NCI-H2227 (cell line): ENCODE data around the gene VIPR2.
A peak's percentile ranks its signal among the peaks of the same experiment; 100 is the strongest.
"Not testable (repeated sequence)": the region's sequence is repeated elsewhere in the genome, so short reads cannot be mapped to it uniquely, and the experiment has no call there.

Experiments
- DNase-seq: peaks from one replicate; lab custom pipeline; 2025; ENCODE audit not compliant: unreplicated experiment; lab: John Stamatoyannopoulos, UW

The VIPR2 gene

DNA sequence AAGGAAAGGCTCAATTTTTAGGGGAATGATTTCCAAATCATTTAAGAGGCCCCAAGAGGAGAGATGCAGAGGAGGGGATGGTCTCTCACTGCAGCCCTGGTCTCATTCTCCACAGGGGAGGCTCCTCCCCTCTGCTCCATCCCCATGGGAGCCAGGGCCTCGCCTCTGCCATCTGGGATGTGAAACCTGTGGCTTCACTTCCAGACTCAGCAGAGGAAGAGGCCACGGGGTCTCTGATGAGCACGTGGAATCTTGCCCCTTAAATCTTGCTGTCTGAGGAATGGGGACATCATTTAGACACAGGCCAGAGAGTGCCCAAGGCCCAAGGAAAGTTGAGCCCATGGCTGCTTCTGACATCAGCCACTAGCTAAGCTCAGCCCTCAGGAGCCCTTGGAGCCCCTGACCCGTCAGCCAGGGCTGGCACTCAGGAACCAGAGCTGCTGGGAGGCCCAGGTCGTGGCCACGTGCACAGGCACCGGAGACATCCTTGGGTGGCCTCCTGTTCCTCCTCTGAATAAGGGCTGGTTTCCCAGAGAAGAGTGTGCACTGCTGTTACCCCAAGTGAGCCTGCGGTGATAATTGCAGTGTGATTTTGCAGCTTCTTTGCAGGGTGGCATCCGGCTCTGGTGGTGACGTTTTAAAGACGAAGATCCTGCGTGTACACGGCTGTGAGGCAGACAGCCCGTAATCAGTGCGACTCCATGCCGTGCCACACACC is 50.5 kb downstream of the VIPR2 start:
- peak; percentile 51 for DNase-seq

GRCh38 chr7:159093351-159093971 is 51.2 kb downstream of the VIPR2 start:
- no peak for DNase-seq

DNA sequence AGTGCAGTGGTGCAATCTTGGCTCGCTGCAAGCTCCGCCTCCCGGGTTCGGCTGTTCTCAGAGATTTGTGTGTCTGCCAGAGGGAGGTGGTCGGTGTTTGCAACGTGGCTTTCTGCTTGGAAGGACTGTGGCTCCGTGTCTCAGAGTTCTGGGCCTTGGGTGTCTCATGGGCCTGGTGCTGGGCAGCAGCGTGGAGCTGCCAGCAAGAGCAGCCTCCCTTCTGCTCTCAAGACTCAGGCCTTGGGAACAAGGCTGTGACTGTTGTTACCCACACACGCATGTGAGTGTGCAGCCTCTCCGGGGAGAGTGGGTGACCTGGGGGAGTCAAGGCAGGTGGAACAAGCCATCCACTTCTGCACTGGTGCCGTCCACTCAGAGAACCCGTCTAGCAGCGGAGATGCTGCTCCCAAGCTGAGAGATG is 52.0 kb downstream of the VIPR2 start:
- DNase-seq, result no peak

GRCh38 chr7:159091480-159092475 is 52.9 kb downstream of the VIPR2 start:
- DNase-seq, result no peak

- DNase-seq, result no peak
These were observed 53.6 kb downstream of the VIPR2 start for GRCh38 chr7:159091041-159091440.

DNA sequence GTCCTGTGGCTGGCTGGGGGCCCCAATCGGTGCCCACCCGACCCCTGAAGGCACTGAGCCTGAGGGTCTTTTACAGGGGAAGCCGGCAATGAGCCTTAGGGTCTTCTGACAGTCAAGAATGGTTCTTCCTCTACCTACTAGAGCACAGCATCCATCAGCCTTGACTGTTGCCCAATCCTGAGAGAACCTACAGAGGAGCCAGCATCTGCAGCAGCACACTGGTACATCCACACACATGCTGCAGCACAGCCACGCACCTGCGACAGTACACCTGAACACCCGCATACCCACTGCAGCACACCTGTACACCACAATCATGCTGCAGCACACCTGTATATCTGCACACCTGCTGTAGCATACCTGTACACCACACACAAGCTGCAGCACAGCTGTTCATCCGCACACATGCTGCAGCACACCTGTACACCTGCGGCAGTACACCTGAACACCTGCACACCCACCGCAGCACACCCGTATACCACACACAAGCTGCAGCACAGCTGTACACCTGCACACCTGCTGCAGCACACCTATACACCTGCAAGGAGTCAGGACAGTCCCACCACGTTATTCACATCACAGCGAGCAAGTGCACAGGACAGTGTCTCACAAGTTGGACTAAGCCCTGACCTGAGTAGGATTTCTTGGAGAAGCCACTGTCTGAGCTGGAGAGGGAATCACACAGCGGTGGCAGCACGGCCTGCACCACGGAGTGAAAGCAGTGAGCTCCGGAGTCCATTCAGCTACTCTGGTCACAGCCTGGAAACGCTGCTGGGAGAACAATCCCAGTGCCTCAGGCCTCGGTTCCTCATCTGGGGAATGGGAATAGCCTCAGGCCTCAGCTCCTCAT is 56.4 kb downstream of the VIPR2 start:
- DNase-seq, result no peak

DNA sequence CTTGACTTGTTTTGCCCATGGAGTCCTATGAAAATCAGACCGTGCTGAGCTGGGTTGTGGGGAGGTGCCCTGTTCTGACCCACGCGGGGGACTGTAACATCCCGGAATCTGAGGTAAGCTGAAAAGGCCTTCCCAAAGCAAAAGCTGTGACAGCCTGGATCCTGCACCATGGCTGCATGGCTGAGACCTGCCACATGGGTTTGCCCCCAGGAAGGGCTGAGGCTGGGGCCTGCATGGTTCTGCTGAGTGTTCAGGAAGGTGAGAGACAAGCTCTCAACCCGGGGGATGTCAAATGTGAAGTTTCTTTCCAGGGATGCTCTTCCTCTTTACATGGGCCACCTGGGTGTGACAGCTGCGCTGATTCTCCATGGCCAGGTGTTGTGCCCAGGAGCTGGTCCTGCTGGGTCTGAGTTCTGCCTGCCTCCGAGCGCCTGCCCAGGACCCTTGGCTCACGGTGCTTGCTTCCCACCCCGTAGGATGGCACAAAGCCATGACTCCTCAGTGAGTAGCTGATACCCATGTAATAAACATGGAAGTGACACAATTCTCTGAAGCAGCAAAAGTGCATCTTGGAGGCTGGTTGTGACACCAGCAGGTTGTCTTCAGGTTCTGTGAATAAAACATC is 58.3 kb downstream of the VIPR2 start:
- DNase-seq, result no peak

DNA sequence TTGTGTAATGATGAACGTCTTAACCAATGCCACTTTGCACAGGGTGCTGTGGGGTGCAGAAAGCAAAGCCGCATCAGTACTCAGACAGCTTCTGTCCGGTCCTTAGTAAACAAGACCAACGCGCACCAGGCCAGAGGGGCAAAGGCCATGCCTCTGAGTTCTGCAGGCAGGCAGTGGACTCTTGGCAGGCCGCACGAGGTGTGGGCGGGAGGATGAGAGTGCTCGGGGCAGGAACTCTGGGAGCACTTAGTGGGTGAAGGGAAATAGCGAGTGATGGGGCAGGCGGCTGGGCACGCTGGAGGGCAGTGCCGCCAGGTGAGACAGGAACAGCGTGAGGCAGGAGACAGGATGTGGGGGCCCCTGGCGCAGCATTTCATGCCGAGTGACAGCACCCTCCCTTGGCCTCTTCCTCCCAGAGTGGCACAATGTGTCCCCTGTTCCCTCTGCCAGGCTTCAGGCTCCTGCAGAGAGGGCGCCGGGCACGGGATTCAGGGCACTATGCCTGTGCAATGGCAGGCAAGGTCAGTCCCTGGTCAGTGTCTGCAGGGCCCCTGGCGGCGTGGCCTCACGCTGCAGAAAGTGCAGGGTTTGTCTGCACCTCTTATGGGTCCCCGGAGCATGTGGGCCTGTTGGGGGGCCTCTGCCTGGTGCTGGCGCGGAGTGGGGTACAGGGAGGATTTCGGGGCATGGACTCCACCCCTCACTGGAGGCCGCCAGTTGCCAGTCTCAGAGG is 60.4 kb downstream of the VIPR2 start:
- no peak for DNase-seq

GRCh38 chr7:159083698-159084068 is 61.0 kb downstream of the VIPR2 start:
- DNase-seq, result no peak

- no peak for DNase-seq
These were observed 61.5 kb downstream of the VIPR2 start for GRCh38 chr7:159083001-159083697.

DNA sequence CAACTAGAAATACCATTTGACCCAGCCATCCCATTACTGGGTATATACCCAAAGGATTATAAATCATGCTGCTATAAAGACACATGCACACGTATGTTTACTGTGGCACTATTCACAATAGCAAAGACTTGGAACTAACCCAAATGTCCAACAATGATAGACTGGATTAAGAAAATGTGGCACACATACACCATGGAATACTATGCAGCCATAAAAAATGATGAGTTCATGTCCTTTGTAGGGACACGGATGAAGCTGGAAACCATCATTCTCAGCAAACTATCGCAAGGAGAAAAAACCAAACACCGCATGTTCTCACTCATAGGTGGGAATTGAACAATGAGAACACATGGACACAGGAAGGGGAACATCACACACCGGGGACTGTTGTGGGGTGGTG is 62.6 kb downstream of the VIPR2 start:
- not testable (repeated sequence) for DNase-seq

DNA sequence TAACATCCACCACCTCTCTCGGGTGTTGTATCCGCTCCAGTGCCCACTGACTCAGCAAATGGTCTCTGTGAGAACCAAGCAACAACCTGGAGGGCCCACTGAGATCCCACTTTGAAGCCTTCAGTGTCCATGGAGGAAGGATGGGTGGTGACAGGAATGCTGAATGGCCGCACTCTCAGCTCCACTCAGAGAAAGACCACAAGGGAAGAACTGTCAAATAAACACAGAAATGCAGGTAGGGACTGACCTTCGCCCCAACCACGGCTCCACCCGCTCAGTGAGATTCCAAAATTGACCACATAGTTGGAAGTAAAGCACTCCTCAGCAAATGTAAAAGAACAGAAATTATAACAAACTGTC is 65.8 kb downstream of the VIPR2 start:
- no peak for DNase-seq

- no peak for DNase-seq
These were observed 66.3 kb downstream of the VIPR2 start for GRCh38 chr7:159078193-159078910.

GRCh38 chr7:159076333-159076732 is 68.3 kb downstream of the VIPR2 start:
- DNase-seq, result no peak

DNA sequence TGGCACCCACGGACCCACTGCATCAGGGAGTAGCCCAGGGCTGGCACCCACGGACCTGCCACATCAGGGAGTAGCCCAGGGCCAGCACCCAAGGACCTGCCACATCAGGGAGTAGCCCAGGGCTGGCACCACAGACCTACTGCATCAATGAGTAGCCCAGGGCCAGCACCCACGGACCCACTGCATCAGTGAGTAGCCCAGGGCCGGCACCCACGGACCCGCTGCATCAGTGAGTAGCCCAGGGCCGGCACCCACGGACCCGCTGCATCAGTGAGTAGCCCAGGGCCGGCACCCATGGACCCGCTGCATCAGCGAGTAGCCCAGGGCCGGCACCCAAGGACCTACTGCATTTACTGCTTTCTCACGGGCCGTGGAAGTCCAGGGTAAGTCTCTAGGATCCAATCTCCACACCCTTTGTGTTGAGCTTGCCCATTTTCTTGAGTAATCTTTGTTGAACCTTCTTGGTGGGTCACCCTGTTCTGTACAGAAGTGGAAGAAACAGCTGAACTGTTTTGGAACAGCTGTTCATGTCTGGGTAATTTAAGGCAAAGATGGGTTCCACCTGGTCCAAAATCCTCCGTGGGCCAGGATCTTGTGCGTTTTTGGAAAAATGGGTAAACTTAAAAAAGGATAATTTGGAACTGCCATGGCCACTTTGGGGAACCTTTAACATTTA is 69.0 kb downstream of the VIPR2 start:
- no peak for DNase-seq

DNA sequence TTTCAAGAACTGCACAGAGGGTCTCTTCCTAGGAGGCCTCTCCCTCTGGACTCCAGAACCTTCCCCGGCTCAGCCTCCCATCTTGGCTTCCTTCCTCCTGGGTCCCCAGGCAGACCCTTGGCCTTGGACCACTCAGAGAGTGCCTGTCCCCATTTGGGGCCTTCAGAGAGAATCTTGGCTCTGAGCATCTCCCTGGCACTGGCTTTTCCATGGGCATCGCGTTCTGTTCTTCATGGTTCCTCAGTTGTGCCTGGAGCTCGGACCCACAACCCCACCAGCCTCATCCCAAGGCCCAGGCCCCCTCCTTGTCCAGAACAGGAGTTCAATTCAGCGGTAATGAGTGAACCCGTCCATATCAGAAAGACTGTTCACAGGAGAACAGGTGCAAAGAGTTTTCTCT is 73.4 kb downstream of the VIPR2 start:
- no peak for DNase-seq

- DNase-seq, result no peak
These were observed 74.1 kb downstream of the VIPR2 start for GRCh38 chr7:159070431-159071148.
